Activated CD4-positive, alpha-beta T cell treated with anti-CD3 and anti-CD28 coated beads, Interleukin-2, amount 50 U/mL, for 24 hours (primary cell): Measurements from ENCODE around the gene ANKRD65.
"Not testable (repeated sequence)": the region's sequence is repeated elsewhere in the genome, so short reads cannot be mapped to it uniquely, and the experiment has no call there.

Experiments
- DNase-seq, 2 donors: peaks; one replicate each; pipeline ENCODE4 v3.0.0-alpha.2; 2020; ENCODE audit warnings: low read depth in 1 of 2, low spot score in 1 of 2

ANKRD65 gene

GRCh38 chr1:1430992-1431844 lies 10.1 kb upstream of the ANKRD65 start:
- DNase-seq: no peak

GRCh38 chr1:1430114-1430982 lies 9.3 kb upstream of the ANKRD65 start:
- no peak for DNase-seq

GRCh38 chr1:1429671-1430073 lies 8.6 kb upstream of the ANKRD65 start:
- DNase-seq: no peak

- not testable (repeated sequence) for DNase-seq
Measured at GRCh38 chr1:1428967-1429366, 7.9 kb upstream of the ANKRD65 start.

GRCh38 chr1:1428174-1428573 lies 7.1 kb upstream of the ANKRD65 start:
- DNase-seq: no peak

GRCh38 chr1:1427820-1428148 lies 6.7 kb upstream of the ANKRD65 start:
- DNase-seq: no peak

GRCh38 chr1:1427106-1427819 lies 6.2 kb upstream of the ANKRD65 start:
- no peak for DNase-seq

- DNase-seq: no peak
Measured at GRCh38 chr1:1426496-1427105, 5.5 kb upstream of the ANKRD65 start.

GRCh38 chr1:1425753-1426495 lies 4.8 kb upstream of the ANKRD65 start:
- DNase-seq: no peak

- DNase-seq: no peak
Measured at GRCh38 chr1:1425426-1425752, 4.3 kb upstream of the ANKRD65 start.

GRCh38 chr1:1424707-1425106 lies 3.6 kb upstream of the ANKRD65 start:
- no peak for DNase-seq

- DNase-seq: no peak
Measured at GRCh38 chr1:1423245-1423597, 2.1 kb upstream of the ANKRD65 start.

- no peak for DNase-seq
Measured at GRCh38 chr1:1422465-1423244, 1.6 kb upstream of the ANKRD65 start.

GRCh38 chr1:1421907-1422464 lies 910 bp upstream of the ANKRD65 start:
- no peak for DNase-seq

- no peak for DNase-seq
Measured at GRCh38 chr1:1420654-1421141, 378 bp downstream of the ANKRD65 start.

GRCh38 chr1:1419813-1420653 lies 1.0 kb downstream of the ANKRD65 start:
- no peak for DNase-seq

GRCh38 chr1:1419363-1419812 lies 1.7 kb downstream of the ANKRD65 start:
- no peak for DNase-seq
